ENCODE results near the gene HIPK3. TPM values are rescaled to one million over a fixed set of nuclear protein-coding genes. Genes with fewer than 3 reads are reported as not detected.
"Not testable (repeated sequence)": the region's sequence is repeated elsewhere in the genome, so short reads cannot be mapped to it uniquely, and the experiment has no call there.

Gene HIPK3
- total RNA-seq, 4 donors from 2014 or later = 267 to 391 (median 316) TPM

DNA sequence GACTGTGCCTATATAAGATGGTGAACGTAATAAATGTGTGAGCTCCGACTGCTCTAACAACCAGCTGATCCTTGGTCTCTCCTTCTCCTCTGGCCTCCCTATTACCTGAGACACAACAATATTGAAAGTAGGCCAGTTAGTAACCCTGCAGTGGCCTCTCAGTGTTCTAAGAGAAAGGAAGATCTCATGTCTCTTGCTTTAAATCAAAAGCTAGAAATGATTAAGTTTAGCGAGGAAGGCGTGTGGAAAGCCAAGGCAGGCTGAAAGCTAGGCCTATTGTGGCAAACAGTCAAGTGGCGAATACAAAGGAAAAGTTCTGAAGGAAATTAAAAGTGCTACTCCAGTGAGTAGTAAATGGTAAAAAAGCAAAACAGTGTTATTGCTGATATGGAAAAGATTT lies 39.5 kb downstream of the HIPK3 start:
- Histone ChIP-seq H3K27me3 (no peaks in the 10 kb centered on the region), H3K4me3 (no peak overlapping the region), H3K27ac (no peak overlapping the region), H3K36me3 (no peaks in the 10 kb centered on the region), H3K4me1 (peaks cover 0 to 7% of the 10 kb centered on the region in 2 donors), H3K9me3 (no peaks in the 10 kb centered on the region)
- intact Hi-C loops (cut with DNase I; ENCODE audit: low total_unique reads) = no loop called here
- TF ChIP-seq POLR2A (IDR thresholded peaks at IDR 0.05) = no peak
- TF ChIP-seq, protein P1, sequence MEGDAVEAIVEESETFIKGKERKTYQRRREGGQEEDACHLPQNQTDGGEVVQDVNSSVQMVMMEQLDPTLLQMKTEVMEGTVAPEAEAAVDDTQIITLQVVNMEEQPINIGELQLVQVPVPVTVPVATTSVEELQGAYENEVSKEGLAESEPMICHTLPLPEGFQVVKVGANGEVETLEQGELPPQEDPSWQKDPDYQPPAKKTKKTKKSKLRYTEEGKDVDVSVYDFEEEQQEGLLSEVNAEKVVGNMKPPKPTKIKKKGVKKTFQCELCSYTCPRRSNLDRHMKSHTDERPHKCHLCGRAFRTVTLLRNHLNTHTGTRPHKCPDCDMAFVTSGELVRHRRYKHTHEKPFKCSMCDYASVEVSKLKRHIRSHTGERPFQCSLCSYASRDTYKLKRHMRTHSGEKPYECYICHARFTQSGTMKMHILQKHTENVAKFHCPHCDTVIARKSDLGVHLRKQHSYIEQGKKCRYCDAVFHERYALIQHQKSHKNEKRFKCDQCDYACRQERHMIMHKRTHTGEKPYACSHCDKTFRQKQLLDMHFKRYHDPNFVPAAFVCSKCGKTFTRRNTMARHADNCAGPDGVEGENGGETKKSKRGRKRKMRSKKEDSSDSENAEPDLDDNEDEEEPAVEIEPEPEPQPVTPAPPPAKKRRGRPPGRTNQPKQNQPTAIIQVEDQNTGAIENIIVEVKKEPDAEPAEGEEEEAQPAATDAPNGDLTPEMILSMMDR (IDR thresholded peaks at IDR 0.05) = no peak
- no peak for DNase-seq

GRCh38 chr11:33303541-33303940 lies 46.4 kb downstream of the HIPK3 start:
- no peaks in the 10 kb centered on the region for H3K4me1 ChIP-seq
- no peaks in the 10 kb centered on the region for H3K27me3 ChIP-seq
- H3K36me3 ChIP-seq = no peaks in the 10 kb centered on the region
- H3K4me3 ChIP-seq = no peak overlapping the region
- H3K9me3 ChIP-seq = no peaks in the 10 kb centered on the region
- DNase-seq = no peak
- H3K27ac ChIP-seq = no peak overlapping the region
- intact Hi-C loops (cut with DNase I; ENCODE audit: low total_unique reads) = no loop called here
- TF ChIP-seq, protein P1 (IDR thresholded peaks at IDR 0.05) = no peak
- no peak for TF ChIP-seq POLR2A (IDR thresholded peaks at IDR 0.05)

DNA sequence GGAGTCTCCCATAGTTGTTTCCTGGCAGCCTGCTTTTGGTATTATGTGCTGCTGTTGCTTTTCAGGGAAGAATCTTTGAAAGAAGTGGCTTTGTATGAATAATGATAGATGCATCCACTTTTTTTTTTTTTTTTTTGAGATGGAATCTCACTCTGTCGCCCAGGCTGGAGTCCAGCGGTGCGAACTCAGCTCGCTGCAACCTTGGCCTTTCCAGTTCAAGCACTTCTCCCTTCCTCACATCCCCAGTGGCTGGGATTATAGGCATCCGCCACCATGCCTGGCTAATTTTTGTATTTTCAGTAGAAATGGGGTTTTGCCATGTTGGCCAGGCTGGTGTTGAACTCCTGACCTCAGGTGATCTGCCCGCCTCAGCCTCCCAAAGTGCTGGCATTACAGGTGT lies 49.6 kb downstream of the HIPK3 start:
- H3K36me3 ChIP-seq; H3K27ac ChIP-seq; H3K27me3 ChIP-seq; H3K9me3 ChIP-seq; DNase-seq; H3K4me1 ChIP-seq; H3K4me3 ChIP-seq; intact Hi-C loops (cut with DNase I; ENCODE audit: low total_unique reads): not testable (repeated sequence)

- TF ChIP-seq, protein P1 (IDR thresholded peaks at IDR 0.05) = no peak
- TF ChIP-seq POLR2A (IDR thresholded peaks at IDR 0.05) = no peak
- intact Hi-C loops (cut with DNase I; ENCODE audit: low total_unique reads) = no loop called here
- Histone ChIP-seq H3K27me3 (no peaks in the 10 kb centered on the region), H3K36me3 (no peaks in the 10 kb centered on the region), H3K4me3 (no peak overlapping the region), H3K27ac (no peak overlapping the region), H3K4me1 (peaks cover 0 to 3% of the 10 kb centered on the region in 2 donors), H3K9me3 (no peaks in the 10 kb centered on the region)
- no peak for DNase-seq
Measured at GRCh38 chr11:33307984-33308383, 50.8 kb downstream of the HIPK3 start.

DNA sequence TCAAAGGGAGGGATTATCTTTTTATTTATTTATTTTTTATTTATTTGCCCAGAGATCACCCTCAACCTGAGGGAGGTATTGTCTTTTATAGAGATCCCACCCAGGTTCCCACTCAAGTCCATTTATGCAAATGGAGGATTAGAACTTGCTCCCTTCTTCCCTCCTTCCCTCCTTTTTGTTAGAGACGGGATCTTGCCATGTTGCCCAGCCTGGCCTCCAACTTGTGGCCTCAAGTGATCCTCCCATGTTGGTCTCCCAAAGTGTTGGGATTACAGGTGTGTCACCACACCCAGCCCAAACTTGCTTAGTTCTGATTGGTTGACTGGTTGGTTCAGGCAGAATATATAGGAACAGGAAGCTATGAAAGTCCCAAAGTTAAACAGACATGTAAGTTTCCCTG lies 51.9 kb downstream of the HIPK3 start:
- TF ChIP-seq, protein P1 (IDR thresholded peaks at IDR 0.05) = no peak
- no peak for TF ChIP-seq POLR2A (IDR thresholded peaks at IDR 0.05)
- H3K4me3 ChIP-seq = no peak overlapping the region
- H3K27me3 ChIP-seq = no peaks in the 10 kb centered on the region
- no peaks in the 10 kb centered on the region for H3K9me3 ChIP-seq
- no peaks in the 10 kb centered on the region for H3K36me3 ChIP-seq
- intact Hi-C loops (cut with DNase I; ENCODE audit: low total_unique reads) = no loop called here
- no peak overlapping the region for H3K27ac ChIP-seq
- H3K4me1 ChIP-seq = peaks cover 0 to 3% of the 10 kb centered on the region in 2 donors
- DNase-seq = no peak

Measured in uterus (tissue), 4 donors.